Activated naive CD4-positive, alpha-beta T cell treated with anti-CD3 and anti-CD28 coated beads, Interleukin-2, amount 10 ng/mL, durations not matched to agents 7 days and 5 days (primary cell): ENCODE results near the gene BPNT1.
A peak's percentile ranks its signal among the peaks of the same experiment; 100 is the strongest.
"Not testable (repeated sequence)": the region's sequence is repeated elsewhere in the genome, so short reads cannot be mapped to it uniquely, and the experiment has no call there.

ENCODE experiments used
- CTCF ChIA-PET: fragments of 350-600 bp; sonication (Branson Sonifier 250); formaldehyde crosslinking; loops from one replicate; lab custom pipeline; 2021; ENCODE audit warnings: antibody characterized with exemption; lab: Charles Lee
- DNase-seq: peaks from one replicate; pipeline ENCODE4 v3.0.0-alpha.2; 2020
- H3K27ac Mint-ChIP-seq: one replicate; pipeline ENCODE4 v1.8.0; 2021; ENCODE audit warnings: mild to moderate bottlenecking, moderate library complexity, mixed read lengths
- H3K27me3 Mint-ChIP-seq: one replicate; pipeline ENCODE4 v1.8.0; 2021; ENCODE audit warnings: mild to moderate bottlenecking, mixed read lengths
- H3K36me3 Mint-ChIP-seq: one replicate; pipeline ENCODE4 v1.8.0; 2021; ENCODE audit warnings: mixed read lengths
- H3K4me1 Mint-ChIP-seq: one replicate; pipeline ENCODE4 v1.8.0; 2021; ENCODE audit warnings: mixed read lengths
- H3K4me3 Mint-ChIP-seq: one replicate; pipeline ENCODE4 v1.8.0; 2021; ENCODE audit warnings: mild to moderate bottlenecking, moderate library complexity, mixed read lengths
- H3K9me3 Mint-ChIP-seq: one replicate; pipeline ENCODE4 v1.8.0; 2021; ENCODE audit warnings: mixed read lengths

Gene BPNT1

GRCh38 chr1:220110473-220110872 is 20.9 kb upstream of the BPNT1 start:
- H3K27me3 Mint-ChIP-seq, H3K9me3 Mint-ChIP-seq, H3K4me1 Mint-ChIP-seq, DNase-seq, H3K27ac Mint-ChIP-seq, H3K4me3 Mint-ChIP-seq, CTCF ChIA-PET: not testable (repeated sequence)
- H3K36me3 Mint-ChIP-seq, result peaks cover 44% of the 10 kb centered on the region

DNA sequence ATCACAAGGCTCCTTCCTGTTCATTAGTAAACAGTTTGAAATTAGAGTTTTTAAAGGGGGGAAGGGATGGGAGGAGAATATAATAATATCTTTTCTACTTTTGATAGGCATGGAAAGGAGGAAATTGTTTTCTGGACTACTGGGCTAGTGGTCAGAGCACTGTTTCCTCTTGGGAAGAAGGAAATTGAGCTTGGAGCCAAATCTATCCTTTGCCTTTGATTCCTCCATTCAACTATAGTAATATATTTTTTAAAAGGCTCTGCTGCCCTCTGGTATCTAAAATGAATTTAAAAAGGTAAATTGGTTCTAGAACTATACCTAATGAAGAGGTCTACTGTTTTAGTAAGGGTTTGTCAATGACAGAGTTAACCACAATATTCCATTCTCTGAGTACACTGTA is 10.2 kb upstream of the BPNT1 start:
- Mint-ChIP-seq H3K4me3 (no peak overlapping the region), H3K36me3 (peaks cover 36% of the 10 kb centered on the region), H3K4me1 (peaks cover 14% of the 10 kb centered on the region), H3K9me3 (no peaks in the 10 kb centered on the region), H3K27ac (no peak overlapping the region), H3K27me3 (no peaks in the 10 kb centered on the region)
- DNase-seq, result no peak
- CTCF ChIA-PET, result interaction anchor here (0.9 to 1.3 kb wide), 4 partner anchors 12 to 59 kb away, joined by 3 to 4 read pairs (median 3); no protein-coding TSS in a partner anchor

- Mint-ChIP-seq H3K9me3 (no peaks in the 10 kb centered on the region), H3K27me3 (no peaks in the 10 kb centered on the region), H3K27ac (no peak within 1 kb of the TSS), H3K4me1 (peaks cover 37% of the 10 kb centered on the region), H3K4me3 (peak within 1 kb of the TSS; percentile 73), H3K36me3 (peaks cover 21% of the 10 kb centered on the region)
- CTCF ChIA-PET, result interaction anchor here (1.1 kb wide), 1 partner anchor 19 kb away, joined by 5 read pairs; no protein-coding TSS in a partner anchor
- DNase-seq, result peak; percentile 93
Observed at GRCh38 chr1:220094016-220094911, 4.7 kb upstream of the BPNT1 start, which contains the start of gene IARS2. Gene IARS2, plus strand, starts transcription at chr1:220094132. Its CDS starts 85 bp downstream, at chr1:220094217.

GRCh38 chr1:220093361-220094015 is 3.9 kb upstream of the BPNT1 start:
- Mint-ChIP-seq H3K9me3 (no peaks in the 10 kb centered on the region), H3K27me3 (no peaks in the 10 kb centered on the region), H3K4me1 (peaks cover 38% of the 10 kb centered on the region), H3K4me3 (peak overlapping the region; percentile 10), H3K27ac (no peak overlapping the region), H3K36me3 (peaks cover 20% of the 10 kb centered on the region)
- CTCF ChIA-PET, result interaction anchor here (1.1 kb wide), 1 partner anchor 20 kb away, joined by 5 read pairs; no protein-coding TSS in a partner anchor
- DNase-seq, result no peak

DNA sequence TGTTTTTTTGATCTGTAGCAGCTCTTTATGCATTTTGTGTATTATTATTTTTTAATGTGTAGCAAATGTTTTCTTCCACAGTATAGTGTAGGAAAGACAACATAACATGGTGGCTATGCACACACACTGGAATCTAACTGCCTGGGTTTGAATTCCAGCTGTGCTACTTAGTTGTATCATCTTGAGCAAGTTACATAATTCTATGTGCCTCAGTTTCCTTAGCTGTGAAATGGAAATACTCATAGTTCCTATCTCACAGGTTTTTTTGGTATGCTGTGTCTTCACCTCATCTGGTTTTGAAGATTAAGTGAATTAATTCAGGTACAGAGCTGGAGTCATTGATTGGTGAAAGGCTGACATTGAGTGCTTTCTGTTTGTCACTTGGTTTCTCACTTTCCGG is 3.1 kb upstream of the BPNT1 start:
- no peak for DNase-seq
- H3K27me3 Mint-ChIP-seq, result no peaks in the 10 kb centered on the region
- H3K4me3 Mint-ChIP-seq, result no peak overlapping the region
- no peaks in the 10 kb centered on the region for H3K9me3 Mint-ChIP-seq
- CTCF ChIA-PET, result interaction anchor here (1.3 kb wide), 1 partner anchor 20 kb away, joined by 4 read pairs; no protein-coding TSS in a partner anchor
- H3K36me3 Mint-ChIP-seq, result peaks cover 16% of the 10 kb centered on the region
- H3K4me1 Mint-ChIP-seq, result peaks cover 39% of the 10 kb centered on the region
- H3K27ac Mint-ChIP-seq, result no peak overlapping the region

DNA sequence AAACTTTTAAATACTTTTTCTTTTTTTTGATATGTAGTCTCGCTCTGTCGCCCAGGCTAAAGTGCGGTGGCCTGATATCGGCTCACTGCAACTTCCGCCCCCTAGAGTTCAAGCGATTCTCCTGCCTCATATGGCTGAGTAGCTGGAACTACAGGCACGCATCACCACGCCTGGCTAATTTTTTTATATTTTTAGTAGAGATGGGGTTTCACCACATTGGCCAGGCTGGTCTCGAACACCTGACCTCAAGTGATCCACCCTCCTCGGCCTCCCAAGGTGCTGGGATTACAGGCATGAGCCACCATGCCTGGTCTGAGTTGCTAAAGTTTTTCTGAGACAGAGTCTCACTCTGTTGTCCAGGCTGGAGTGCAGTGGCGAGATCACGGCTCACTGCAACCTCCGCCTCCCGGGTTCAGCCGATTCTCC is 3.3 kb downstream of the BPNT1 start:
- not testable (repeated sequence) for H3K9me3 Mint-ChIP-seq, H3K27ac Mint-ChIP-seq, H3K27me3 Mint-ChIP-seq, H3K36me3 Mint-ChIP-seq, H3K4me3 Mint-ChIP-seq, DNase-seq
- CTCF ChIA-PET, result interaction anchor here (0.8 to 1.8 kb wide), 3 partner anchors 13 to 95 kb away, joined by 3 to 6 read pairs (median 3); no protein-coding TSS in a partner anchor
- H3K4me1 Mint-ChIP-seq, result peaks cover 16% of the 10 kb centered on the region

DNA sequence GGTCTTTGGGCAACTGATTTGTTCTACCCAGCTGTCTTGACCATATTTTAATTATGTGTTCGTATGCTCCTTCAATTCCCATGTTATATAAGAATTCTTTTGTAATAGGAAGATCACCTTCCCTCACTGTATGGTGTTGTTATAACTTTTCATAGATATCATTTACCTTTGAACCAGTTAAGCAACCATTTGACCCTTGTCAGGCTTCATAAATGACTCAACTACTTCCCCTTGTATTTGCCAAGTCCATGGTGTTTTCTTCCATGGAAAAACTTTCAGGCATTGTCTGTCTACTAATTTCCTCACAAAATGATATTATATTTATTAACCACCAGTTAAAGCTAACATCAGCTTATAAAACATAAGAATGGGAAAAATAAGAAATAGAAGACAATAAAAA is 5.1 kb downstream of the BPNT1 start:
- peaks cover 8% of the 10 kb centered on the region for H3K36me3 Mint-ChIP-seq
- no peak for DNase-seq
- H3K27ac Mint-ChIP-seq, result no peak overlapping the region
- H3K27me3 Mint-ChIP-seq, result no peaks in the 10 kb centered on the region
- H3K4me1 Mint-ChIP-seq, result peaks cover 7% of the 10 kb centered on the region
- H3K4me3 Mint-ChIP-seq, result no peak overlapping the region
- H3K9me3 Mint-ChIP-seq, result no peaks in the 10 kb centered on the region
- CTCF ChIA-PET, result interaction anchor here (1.2 to 1.5 kb wide), 2 partner anchors 17 to 72 kb away, joined by 3 to 4 read pairs; no protein-coding TSS in a partner anchor

- H3K27ac Mint-ChIP-seq, result no peak overlapping the region
- H3K36me3 Mint-ChIP-seq, result peaks cover 20% of the 10 kb centered on the region
- no peaks in the 10 kb centered on the region for H3K9me3 Mint-ChIP-seq
- H3K27me3 Mint-ChIP-seq, result no peaks in the 10 kb centered on the region
- no peaks in the 10 kb centered on the region for H3K4me1 Mint-ChIP-seq
- no peak for DNase-seq
- CTCF ChIA-PET, result interaction anchor here (0.7 to 0.9 kb wide), 2 partner anchors 15 to 46 kb away, joined by 3 to 4 read pairs; no protein-coding TSS in a partner anchor
- no peak overlapping the region for H3K4me3 Mint-ChIP-seq
Observed at GRCh38 chr1:220077887-220078286, 11.7 kb downstream of the BPNT1 start.

DNA sequence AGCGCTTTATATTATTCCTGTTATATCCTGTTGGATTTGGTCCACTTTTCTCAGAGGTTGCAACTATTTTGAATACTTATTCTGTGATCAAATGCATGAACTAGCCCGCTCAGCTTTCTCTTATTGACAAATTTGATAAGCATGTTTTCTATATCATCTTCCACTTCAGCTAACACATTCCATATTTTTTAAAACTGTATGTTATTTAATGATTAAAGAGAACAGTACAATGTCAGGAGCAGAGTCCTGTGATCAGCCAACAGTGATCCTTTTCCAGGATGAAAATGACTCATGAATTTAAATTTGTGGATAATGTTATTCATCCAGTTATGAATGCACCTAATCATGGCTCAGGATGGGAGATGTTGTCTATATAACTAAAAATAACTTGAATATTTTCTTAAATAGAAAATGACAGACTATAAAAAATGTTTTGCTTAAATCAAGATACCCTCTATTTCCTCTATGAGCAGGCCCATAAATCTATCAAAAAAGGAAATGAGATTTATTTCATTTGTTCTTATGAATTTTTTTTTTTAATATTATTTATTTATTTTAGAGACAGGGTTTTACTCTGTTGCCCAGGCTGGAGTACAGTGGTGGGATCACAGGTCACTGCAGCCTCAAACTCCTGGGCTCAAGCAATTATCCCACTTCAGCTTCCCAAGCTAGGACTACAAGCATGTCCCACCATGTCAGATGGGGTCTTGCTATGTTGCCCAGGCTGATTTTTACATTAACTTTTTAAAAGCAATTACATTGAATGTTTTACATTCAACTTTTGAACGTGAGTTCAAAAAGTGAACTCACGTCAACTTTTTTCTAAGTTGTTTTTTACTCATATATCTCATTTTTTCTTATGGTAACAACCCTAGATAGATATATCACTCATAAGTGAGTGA is 12.5 kb downstream of the BPNT1 start:
- no peak for DNase-seq
- H3K9me3 Mint-ChIP-seq, result no peaks in the 10 kb centered on the region
- H3K27ac Mint-ChIP-seq, result no peak overlapping the region
- peaks cover 23% of the 10 kb centered on the region for H3K36me3 Mint-ChIP-seq
- no peaks in the 10 kb centered on the region for H3K27me3 Mint-ChIP-seq
- H3K4me3 Mint-ChIP-seq, result no peak overlapping the region
- CTCF ChIA-PET, result interaction anchor here (0.7 to 0.9 kb wide), 2 partner anchors 15 to 45 kb away, joined by 3 to 4 read pairs; no protein-coding TSS in a partner anchor
- no peaks in the 10 kb centered on the region for H3K4me1 Mint-ChIP-seq

- H3K4me1 Mint-ChIP-seq, result no peaks in the 10 kb centered on the region
- H3K27me3 Mint-ChIP-seq, result no peaks in the 10 kb centered on the region
- H3K27ac Mint-ChIP-seq, result no peak overlapping the region
- H3K9me3 Mint-ChIP-seq, result no peaks in the 10 kb centered on the region
- peaks cover 32% of the 10 kb centered on the region for H3K36me3 Mint-ChIP-seq
- no peak for DNase-seq
- H3K4me3 Mint-ChIP-seq, result no peak overlapping the region
- CTCF ChIA-PET, result interaction anchor here (0.9 to 1.4 kb wide), 2 partner anchors 17 to 29 kb away, joined by 3 read pairs; no protein-coding TSS in a partner anchor
Observed at GRCh38 chr1:220067269-220068204, 22.1 kb downstream of the BPNT1 start.

- Mint-ChIP-seq H3K36me3 (peaks cover 30% of the 10 kb centered on the region), H3K27me3 (no peaks in the 10 kb centered on the region), H3K4me1 (no peaks in the 10 kb centered on the region), H3K4me3 (no peak overlapping the region), H3K27ac (no peak overlapping the region), H3K9me3 (no peaks in the 10 kb centered on the region)
- CTCF ChIA-PET, result interaction anchor here (0.6 kb wide), 1 partner anchor 15 kb away, joined by 4 read pairs; no protein-coding TSS in a partner anchor
- DNase-seq, result no peak
Observed at GRCh38 chr1:220062629-220063028, 27.0 kb downstream of the BPNT1 start.

- CTCF ChIA-PET, result no interaction called here
- Mint-ChIP-seq H3K4me3 (no peak overlapping the region), H3K27me3 (no peaks in the 10 kb centered on the region), H3K36me3 (peaks cover 32% of the 10 kb centered on the region), H3K9me3 (no peaks in the 10 kb centered on the region), H3K4me1 (peaks cover 5% of the 10 kb centered on the region), H3K27ac (no peak overlapping the region)
- no peak for DNase-seq
Observed at GRCh38 chr1:220060876-220061275, 28.7 kb downstream of the BPNT1 start.
